ENCODE measurements around the gene GSTK1. TPM values are rescaled to one million over a fixed set of nuclear protein-coding genes. Genes with fewer than 3 reads are reported as not detected.

The GSTK1 gene
- total and polyA plus RNA-seq, 2 of the 8 experiments (the other 6 are each of a cell fraction or from before 2014, with no cell fraction given): 25.5 to 32.5 TPM

DNA sequence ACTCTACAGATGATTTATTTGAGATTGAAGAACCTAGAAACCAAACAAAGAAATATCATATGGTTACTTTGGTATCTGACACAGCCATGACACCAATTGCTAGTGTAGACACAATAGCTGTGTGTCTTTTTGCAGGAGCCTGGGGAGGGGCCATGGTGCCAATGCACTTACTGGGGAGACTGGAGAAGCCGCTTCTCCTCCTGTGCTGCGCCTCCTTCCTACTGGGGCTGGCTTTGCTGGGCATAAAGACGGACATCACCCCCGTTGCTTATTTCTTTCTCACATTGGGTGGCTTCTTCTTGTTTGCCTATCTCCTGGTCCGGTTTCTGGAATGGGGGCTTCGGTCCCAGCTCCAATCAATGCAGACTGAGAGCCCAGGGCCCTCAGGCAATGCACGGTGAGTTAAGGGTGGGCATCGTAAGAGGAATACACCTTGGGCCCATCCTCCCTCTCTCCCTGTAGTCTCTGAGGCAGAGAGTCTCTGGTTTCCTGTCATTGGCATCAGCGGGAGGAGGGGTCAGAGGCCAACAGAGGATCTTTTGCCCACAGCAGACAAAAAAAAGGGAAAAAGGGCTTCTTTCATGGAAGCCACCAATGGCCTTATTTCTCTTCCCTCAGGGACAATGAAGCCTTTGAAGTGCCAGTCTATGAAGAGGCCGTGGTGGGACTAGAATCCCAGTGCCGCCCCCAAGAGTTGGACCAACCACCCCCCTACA, 22.7 kb downstream of the GSTK1 start:
- Histone ChIP-seq H3K79me1 (ENCODE audit: low read depth, low read length) (peaks cover 3% of the 10 kb centered on the region), H3K4me3 (ENCODE audit: extremely low read depth in 1 of 4, insufficient read depth in 2 of 4, low read depth in 3 of 4, low read length in 4 of 4) (no peak overlapping the region), H4K5ac (ENCODE audit: insufficient read length, low read depth, low read length) (no peak overlapping the region), H3K27me3 (replicated peaks in 1 of 4; ENCODE audit: control insufficient read depth in 3 of 4, extremely low read depth in 1 of 4, insufficient read depth in 3 of 4, low read length in 3 of 4) (peaks cover 10 to 21% (median 20%) of the 10 kb centered on the region in 4 experiments), H3K9me3 (ENCODE audit: insufficient read depth in 2 of 2, low read depth in 1 of 2, low read length in 1 of 2) (peaks cover 6 to 13% of the 10 kb centered on the region in 2 experiments), H3K27ac (ENCODE audit: low read depth, low read length) (no peak overlapping the region), H2BK5ac (ENCODE audit: low read depth, low read length) (no peak overlapping the region), H2BK120ac (replicated peaks; ENCODE audit: low read depth, low read length) (no peak overlapping the region), H3K4me1 (replicated peaks in 1 of 4; ENCODE audit: control insufficient read depth in 3 of 4, insufficient read depth in 4 of 4, low read length in 3 of 4) (peaks cover 9 to 14% (median 10%) of the 10 kb centered on the region in 4 experiments), H2AFZ (ENCODE audit: low read length) (no peak overlapping the region), H4K8ac (ENCODE audit: extremely low read depth, insufficient read depth, low read length) (no peak overlapping the region), H4K20me1 (replicated peaks in 1 of 2; ENCODE audit: control insufficient read depth in 1 of 2, insufficient read depth in 2 of 2, low read length in 2 of 2) (peaks cover 0 to 2% of the 10 kb centered on the region in 2 experiments), H3K4ac (replicated peaks; ENCODE audit: insufficient read length, low read depth, low read length) (no peak overlapping the region), H2BK20ac (ENCODE audit: low read length) (no peak overlapping the region), H3K23me2 (ENCODE audit: low read depth, low read length) (peaks cover 8% of the 10 kb centered on the region), H2BK12ac (ENCODE audit: low read depth, low read length) (no peak overlapping the region), H3K18ac (ENCODE audit: extremely low read depth, low read length) (no peak overlapping the region), H3K56ac (replicated peaks; ENCODE audit: insufficient read length, low read depth, low read length) (no peak overlapping the region), H3K36me3 (ENCODE audit: control insufficient read depth in 2 of 4, insufficient read depth in 4 of 4, low read length in 3 of 4) (peaks cover 0 to 6% (median 2%) of the 10 kb centered on the region in 4 experiments; a peak in 3 of 8 replicates), H3K23ac (ENCODE audit: insufficient read length) (no peak overlapping the region), H3K79me2 (ENCODE audit: control insufficient read depth in 1 of 2, insufficient read depth in 2 of 2, low read length in 2 of 2) (peaks cover 0 to 24% of the 10 kb centered on the region in 2 experiments; a peak in 3 of 4 replicates), H2BK15ac (ENCODE audit: low read length) (no peak overlapping the region), H3K4me2 (ENCODE audit: insufficient read depth in 1 of 2, low read depth in 2 of 2, low read length in 2 of 2) (peak overlapping the region in 1 of 2 experiments; percentile 71; a peak in 1 of 4 replicates), H3K14ac (ENCODE audit: insufficient read length) (no peak overlapping the region), H4K91ac (replicated peaks; ENCODE audit: insufficient read length, low read length) (no peak overlapping the region), H2AK5ac (ENCODE audit: low read depth, low read length) (no peak overlapping the region), H3K9ac (replicated peaks in 1 of 4; ENCODE audit: extremely low read depth in 1 of 4, low read depth in 3 of 4, low read length in 3 of 4) (no peak overlapping the region)
- DNase-seq (ENCODE audit: low read depth in 1 of 2, low spot score in 2 of 2) (no peak), FAIRE-seq (no peak)
- WGBS, 2 experiments (ENCODE audit: extremely low coverage in 1 of 2, insufficient coverage in 1 of 2, insufficient read length in 1 of 2, insufficient replicate concordance in 2 of 2, low coverage in 1 of 2, low lambda C conversion rate in 2 of 2, missing lambda C conversion rate in 1 of 2): 93% methylated on average over 11 of the region's 11 CpGs; no CpG with 5 or more reads in 1 of the 2 experiments
- ChIA-PET CTCF (ENCODE audit: partially characterized antibody) (interaction anchor here (0.6 to 3.6 kb wide), 8 partner anchors 11 to 698 kb away, joined by 3 to 22 read pairs (median 3); partner anchors contain the start of gene GSTK1), POLR2A (ENCODE audit: partially characterized antibody) (interaction anchor here (1.0 kb wide), 2 partner anchors 10 to 61 kb away, joined by 3 read pairs; no protein-coding TSS in a partner anchor)
- TF ChIP-seq SIN3A (conservative IDR thresholded peaks at IDR 0.05 in 1 of 2, IDR thresholded peaks at IDR 0.05 in 1 of 2; ENCODE audit: low read depth in 1 of 2, low read length in 2 of 2): no peak
- TF ChIP-seq HDAC6 (IDR thresholded peaks at IDR 0.05; ENCODE audit: low read depth, low read length): no peak
- TF ChIP-seq HDAC2 (IDR thresholded peaks at IDR 0.05; ENCODE audit: borderline replicate concordance in 1 of 2, low read depth in 2 of 2, low read length in 2 of 2): no peak
- TF ChIP-seq CHD2 (IDR thresholded peaks at IDR 0.05; ENCODE audit: low read length): no peak
- TF ChIP-seq RBBP5 (IDR thresholded peaks at IDR 0.05; ENCODE audit: borderline replicate concordance, low read depth, low read length): no peak
- no peak for TF ChIP-seq CEBPB (IDR thresholded peaks at IDR 0.05; ENCODE audit: low read depth, low read length)
